Ascending aorta (tissue), 2 donors: ENCODE data around the gene CAPN7. TPM values are rescaled to one million over a fixed set of nuclear protein-coding genes. Genes with fewer than 3 reads are reported as not detected.

Experiments
- DNase-seq, 2 donors: peaks; one replicate each; pipeline ENCODE4 v3.0.0-alpha.2; 2019; ENCODE audit warnings: low spot score in 2 of 2
- H3K27ac ChIP-seq, 2 donors: fragments of 200-600 bp; sonication (generic); one replicate each; pipeline ENCODE4 v1.5.1; 2016 to 2017; ENCODE audit warnings: mild to moderate bottlenecking in 1 of 2
- H3K27me3 ChIP-seq: fragments of 200-600 bp; sonication (generic); one replicate; pipeline ENCODE4 v1.5.1; 2017
- H3K36me3 ChIP-seq, 2 donors: fragments of 200-600 bp; sonication (generic); one replicate each; pipeline ENCODE4 v1.5.1; 2016
- H3K4me1 ChIP-seq, 2 donors: fragments of 200-600 bp; sonication (generic); one replicate each; pipeline ENCODE4 v1.5.1; 2016 to 2017; ENCODE audit warnings: mild to moderate bottlenecking in 1 of 2
- H3K4me3 ChIP-seq, 2 donors: fragments of 200-600 bp; sonication (generic); one replicate each; pipeline ENCODE4 v1.5.1; 2016 to 2017; ENCODE audit warnings: mild to moderate bottlenecking in 1 of 2
- H3K9me3 ChIP-seq, 2 donors: fragments of 200-600 bp; sonication (generic); one replicate each; pipeline ENCODE4 v1.5.1; 2016
- CTCF ChIP-seq, 3 experiments: fragments of 200-600 bp in 2 of 3; fragments of 450-650 bp in 1 of 3; sonication (generic) in 2 of 3; IDR thresholded peaks; one replicate each; pipeline ENCODE4 v1.5.1; 2016 to 2019; ENCODE audit warnings: antibody characterized with exemption in 3 of 3, mild to moderate bottlenecking in 1 of 3, moderate library complexity in 1 of 3
- intact Hi-C: fragments of 100-400 bp; cut with DNase I; formaldehyde crosslinking; loops from one replicate; pipeline ENCODE4 v1.15.1; 2023
- total RNA-seq: library from RNA; depleted of rRNA; stranded (reverse); fragments of >200 nt; gene quantifications from one replicate; pipeline ENCODE4 v1.1.0, GENCODE V29; 2016

CAPN7 gene
- total RNA-seq, 1 donor from 2014 or later: 38.6 TPM

GRCh38 chr3:15298504-15298903, 92.5 kb downstream of the CAPN7 start:
- intact Hi-C loops: no loop called here
- no peak overlapping the region for H3K4me3 ChIP-seq
- H3K9me3 ChIP-seq: no peaks in the 10 kb centered on the region
- peaks cover 12 to 25% of the 10 kb centered on the region in 2 donors for H3K36me3 ChIP-seq
- peaks cover under 1 to 33% of the 10 kb centered on the region in 2 donors for H3K4me1 ChIP-seq
- H3K27me3 ChIP-seq: no peaks in the 10 kb centered on the region
- TF ChIP-seq CTCF (IDR thresholded peaks at IDR 0.05): no peak
- DNase-seq: no peak
- peak overlapping the region in 1 of 2 donors; percentile 67 for H3K27ac ChIP-seq

GRCh38 chr3:15299036-15299435, 93.0 kb downstream of the CAPN7 start:
- no peak for TF ChIP-seq CTCF (IDR thresholded peaks at IDR 0.05)
- peaks cover 0 to 30% of the 10 kb centered on the region in 2 donors for H3K4me1 ChIP-seq
- peaks cover 16 to 28% of the 10 kb centered on the region in 2 donors for H3K36me3 ChIP-seq
- H3K27ac ChIP-seq: peak overlapping the region; percentile 37 to 67
- no peaks in the 10 kb centered on the region for H3K27me3 ChIP-seq
- no peak overlapping the region for H3K4me3 ChIP-seq
- intact Hi-C loops: no loop called here
- H3K9me3 ChIP-seq: no peaks in the 10 kb centered on the region
- peak in 1 of 2 donors; percentile 79 for DNase-seq

- Histone ChIP-seq H3K36me3 (peaks cover 16 to 28% of the 10 kb centered on the region in 2 donors), H3K4me3 (no peak overlapping the region), H3K4me1 (peaks cover 0 to 27% of the 10 kb centered on the region in 2 donors), H3K27me3 (no peaks in the 10 kb centered on the region), H3K9me3 (no peaks in the 10 kb centered on the region), H3K27ac (peak overlapping the region; percentile 44 to 67)
- TF ChIP-seq CTCF (IDR thresholded peaks at IDR 0.05): no peak
- peak in 1 of 2 donors; percentile 72 for DNase-seq
- intact Hi-C loops: no loop called here
These were observed 94.5 kb downstream of the CAPN7 start for GRCh38 chr3:15300323-15301078.

- Histone ChIP-seq H3K36me3 (peaks cover 16 to 28% of the 10 kb centered on the region in 2 donors), H3K27ac (no peak overlapping the region), H3K27me3 (no peaks in the 10 kb centered on the region), H3K4me3 (no peak overlapping the region), H3K4me1 (peaks cover 0 to 24% of the 10 kb centered on the region in 2 donors), H3K9me3 (no peaks in the 10 kb centered on the region)
- no peak for DNase-seq
- no peak for TF ChIP-seq CTCF (IDR thresholded peaks at IDR 0.05)
- intact Hi-C loops: no loop called here
These were observed 95.7 kb downstream of the CAPN7 start for GRCh38 chr3:15301761-15302160.

Other genes with a start within 250 kb of the CAPN7 start
- gene MRPS25, start 140.9 kb upstream of the CAPN7 start, total RNA-seq: 8.1 TPM
- 17.2 TPM for gene RBSN, start 107.1 kb upstream of the CAPN7 start, total RNA-seq
- gene SH3BP5, start 126.3 kb downstream of the CAPN7 start, total RNA-seq: 65.9 TPM
- gene METTL6, start 221.3 kb downstream of the CAPN7 start, total RNA-seq: 8.0 TPM
- 5.2 TPM for gene EAF1, start 221.4 kb downstream of the CAPN7 start, total RNA-seq